HepG2 (cell line): Measurements from ENCODE around the gene RAB2B. TPM values are rescaled to one million over a fixed set of nuclear protein-coding genes. Genes with fewer than 3 reads are reported as not detected.

ENCODE experiments used
- DMAP1 ChIP-seq: IDR thresholded peaks from 2 replicates; pipeline ENCODE4 v1.6.1; 2016
- KDM5B ChIP-seq: sonication (generic); formaldehyde crosslinking; IDR thresholded peaks from 2 replicates; pipeline ENCODE4 v1.4.0; 2020; ENCODE audit warnings: missing genetic modification reagents, mild to moderate bottlenecking, borderline replicate concordance
- LBX2 ChIP-seq: sonication (generic); formaldehyde crosslinking; IDR thresholded peaks from 2 replicates; pipeline ENCODE4 v1.5.0; 2020; ENCODE audit warnings: missing genetic modification reagents, mild to moderate bottlenecking, borderline replicate concordance
- MTERF4 ChIP-seq: sonication (generic); formaldehyde crosslinking; IDR thresholded peaks from 2 replicates; pipeline ENCODE4 v1.8.0; 2023; ENCODE audit warnings: mild to moderate bottlenecking, missing genetic modification reagents
- MYNN ChIP-seq: sonication (generic); formaldehyde crosslinking; IDR thresholded peaks from 2 replicates; pipeline ENCODE4 v1.4.0; 2020; ENCODE audit warnings: mild to moderate bottlenecking, low read depth, missing genetic modification reagents
- ZBTB3 ChIP-seq: sonication (generic); formaldehyde crosslinking; IDR thresholded peaks from 2 replicates; pipeline ENCODE4 v1.4.0; 2020; ENCODE audit warnings: low read depth, mild to moderate bottlenecking, moderate library complexity, missing genetic modification reagents, borderline replicate concordance
- ZNF3 ChIP-seq: IDR thresholded peaks from 2 replicates; pipeline ENCODE4 v1.7.0; 2017; ENCODE audit warnings: inconsistent platforms
- ZNF337 ChIP-seq: sonication (generic); formaldehyde crosslinking; IDR thresholded peaks from 2 replicates; pipeline ENCODE4 v1.5.1; 2020; ENCODE audit warnings: missing genetic modification reagents, low read depth, mild to moderate bottlenecking, borderline replicate concordance
- ZNF33B ChIP-seq: sonication (generic); formaldehyde crosslinking; IDR thresholded peaks from 2 replicates; pipeline ENCODE4 v1.5.1; 2020; ENCODE audit warnings: mild to moderate bottlenecking, missing genetic modification reagents
- ZNF451 ChIP-seq: sonication (generic); formaldehyde crosslinking; IDR thresholded peaks from 2 replicates; pipeline ENCODE4 v1.5.0; 2020; ENCODE audit warnings: mild to moderate bottlenecking, missing genetic modification reagents
- polyA plus RNA-seq, 8 experiments: library from polyadenylated mRNA; depleted of rRNA in 3 of 8; stranded (reverse) in 7 of 8; unstranded in 1 of 8; fragments of >200 nt; fragmentation: Illumina TruSeq in 4 of 8; extraction: Trizol in 4 of 8; gene quantifications; 2 replicates each; pipeline versions ENCODE4 v1.2.1 to v1.2.3, GENCODE V29; 2011 to 2016; ENCODE audit warnings: low read depth in 4 of 8, missing spikeins in 1 of 8, mixed read lengths in 1 of 8; ENCODE audit not compliant: insufficient read depth in 1 of 8
- total RNA-seq, 5 experiments: library from RNA; depleted of rRNA; stranded (reverse); fragments of >200 nt; fragmentation: Illumina TruSeq; extraction: Trizol; gene quantifications; 2 replicates each; pipeline ENCODE4 v1.2.3, GENCODE V29; 2016; ENCODE audit warnings: low read depth in 1 of 5
- TF ChIP-seq, protein P1 (sequence below): sonication (generic); formaldehyde crosslinking; IDR thresholded peaks from 2 replicates; pipeline ENCODE4 v1.4.0; 2020; ENCODE audit warnings: missing genetic modification reagents
- TF ChIP-seq, protein P2 (sequence below): sonication (generic); formaldehyde crosslinking; IDR thresholded peaks from 2 replicates; pipeline ENCODE4 v1.4.0; 2020; ENCODE audit warnings: mild to moderate bottlenecking, missing genetic modification reagents
- TF ChIP-seq, protein P3 (sequence below): sonication (generic); formaldehyde crosslinking; conservative IDR thresholded peaks from 2 replicates; pipeline ENCODE4 v1.4.0; 2020; ENCODE audit warnings: missing genetic modification reagents
- TF ChIP-seq, protein P4 (sequence below): sonication (generic); formaldehyde crosslinking; IDR thresholded peaks from 2 replicates; pipeline ENCODE4 v1.4.0; 2020; ENCODE audit warnings: missing genetic modification reagents, mild to moderate bottlenecking, borderline replicate concordance

RAB2B gene
- total and polyA plus RNA-seq, 2 of the 13 experiments (the other 11 are each of a cell fraction or from before 2014, with no cell fraction given) = 36.0 to 60.6 TPM

DNA sequence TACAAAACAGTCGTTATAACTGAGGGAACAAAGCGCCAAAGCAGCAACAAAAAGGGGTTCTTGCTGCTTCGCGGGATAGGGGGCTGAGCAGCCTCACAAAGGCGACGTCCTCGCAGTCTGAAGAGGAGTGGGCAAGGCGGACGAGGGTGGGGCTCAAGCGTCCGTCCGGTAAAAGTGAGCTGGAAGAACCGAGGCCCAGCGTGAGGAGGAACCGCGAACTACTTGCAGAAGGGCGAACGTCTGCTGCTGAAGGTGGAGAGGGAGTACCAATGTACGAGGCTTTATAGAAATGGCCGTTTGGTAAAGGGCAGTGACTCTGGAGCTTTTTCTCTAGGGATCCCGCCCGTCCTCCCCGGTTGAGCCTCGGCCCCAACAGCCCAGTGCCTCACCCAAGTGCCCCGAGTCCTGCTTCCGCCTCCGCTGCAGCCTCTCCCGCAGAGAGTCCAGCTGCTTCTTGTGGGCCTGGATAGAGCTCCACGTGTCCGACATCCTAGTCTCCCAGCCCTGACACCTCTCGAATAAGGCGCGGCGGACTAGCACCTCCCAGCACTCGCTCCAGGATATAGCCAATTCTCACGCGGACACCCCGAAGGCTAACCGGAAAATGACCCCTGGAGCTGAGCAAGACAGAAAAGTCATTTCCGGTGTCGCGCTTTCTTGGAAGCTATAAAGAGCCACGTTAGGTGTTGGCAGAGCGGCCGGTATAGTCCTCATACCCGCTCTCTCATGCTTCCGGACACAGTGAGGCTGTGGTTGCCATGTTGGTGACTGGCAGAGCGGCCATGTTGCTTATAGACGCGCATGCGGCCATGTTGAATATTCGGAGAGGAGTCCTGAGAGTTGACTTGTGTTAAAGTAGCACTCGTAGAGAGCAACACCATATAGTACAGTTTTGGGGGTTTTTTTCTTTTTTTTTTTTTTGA lies 34.2 kb upstream of the RAB2B start, which contains the start of gene METTL3 (continued):
- 0 out of 2 replicates have a peak, but pooled peaks have one; percentile 39 for TF ChIP-seq LBX2 (CRISPR knock-in tag)
- no peak for TF ChIP-seq MTERF4 (CRISPR knock-in tag)
- TF ChIP-seq ZBTB3 (CRISPR knock-in tag) = no peak
- TF ChIP-seq, protein P1, sequence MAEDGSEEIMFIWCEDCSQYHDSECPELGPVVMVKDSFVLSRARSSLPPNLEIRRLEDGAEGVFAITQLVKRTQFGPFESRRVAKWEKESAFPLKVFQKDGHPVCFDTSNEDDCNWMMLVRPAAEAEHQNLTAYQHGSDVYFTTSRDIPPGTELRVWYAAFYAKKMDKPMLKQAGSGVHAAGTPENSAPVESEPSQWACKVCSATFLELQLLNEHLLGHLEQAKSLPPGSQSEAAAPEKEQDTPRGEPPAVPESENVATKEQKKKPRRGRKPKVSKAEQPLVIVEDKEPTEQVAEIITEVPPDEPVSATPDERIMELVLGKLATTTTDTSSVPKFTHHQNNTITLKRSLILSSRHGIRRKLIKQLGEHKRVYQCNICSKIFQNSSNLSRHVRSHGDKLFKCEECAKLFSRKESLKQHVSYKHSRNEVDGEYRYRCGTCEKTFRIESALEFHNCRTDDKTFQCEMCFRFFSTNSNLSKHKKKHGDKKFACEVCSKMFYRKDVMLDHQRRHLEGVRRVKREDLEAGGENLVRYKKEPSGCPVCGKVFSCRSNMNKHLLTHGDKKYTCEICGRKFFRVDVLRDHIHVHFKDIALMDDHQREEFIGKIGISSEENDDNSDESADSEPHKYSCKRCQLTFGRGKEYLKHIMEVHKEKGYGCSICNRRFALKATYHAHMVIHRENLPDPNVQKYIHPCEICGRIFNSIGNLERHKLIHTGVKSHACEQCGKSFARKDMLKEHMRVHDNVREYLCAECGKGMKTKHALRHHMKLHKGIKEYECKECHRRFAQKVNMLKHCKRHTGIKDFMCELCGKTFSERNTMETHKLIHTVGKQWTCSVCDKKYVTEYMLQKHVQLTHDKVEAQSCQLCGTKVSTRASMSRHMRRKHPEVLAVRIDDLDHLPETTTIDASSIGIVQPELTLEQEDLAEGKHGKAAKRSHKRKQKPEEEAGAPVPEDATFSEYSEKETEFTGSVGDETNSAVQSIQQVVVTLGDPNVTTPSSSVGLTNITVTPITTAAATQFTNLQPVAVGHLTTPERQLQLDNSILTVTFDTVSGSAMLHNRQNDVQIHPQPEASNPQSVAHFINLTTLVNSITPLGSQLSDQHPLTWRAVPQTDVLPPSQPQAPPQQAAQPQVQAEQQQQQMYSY (CRISPR knock-in tag) = peak; percentile 73; the same call in 1 of the 2 replicates
- TF ChIP-seq, protein P2, sequence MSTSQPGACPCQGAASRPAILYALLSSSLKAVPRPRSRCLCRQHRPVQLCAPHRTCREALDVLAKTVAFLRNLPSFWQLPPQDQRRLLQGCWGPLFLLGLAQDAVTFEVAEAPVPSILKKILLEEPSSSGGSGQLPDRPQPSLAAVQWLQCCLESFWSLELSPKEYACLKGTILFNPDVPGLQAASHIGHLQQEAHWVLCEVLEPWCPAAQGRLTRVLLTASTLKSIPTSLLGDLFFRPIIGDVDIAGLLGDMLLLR (CRISPR knock-in tag) = peak; percentile 98; the same call in 1 of the 2 replicates
- TF ChIP-seq ZNF3 (CRISPR knock-in tag) = no peak; the same call in 1 of the 2 replicates
- TF ChIP-seq KDM5B (CRISPR knock-in tag) = peak; percentile 95
- peak; percentile 90; the same call in 1 of the 2 replicates for TF ChIP-seq ZNF33B (CRISPR knock-in tag)
- no peak for TF ChIP-seq ZNF337 (CRISPR knock-in tag)
- TF ChIP-seq DMAP1 (CRISPR knock-in tag) = peak; percentile 98
- peak; percentile 91; the same call in 1 of the 2 replicates for TF ChIP-seq ZNF451 (CRISPR knock-in tag)
- peak; percentile 69; the same call in 1 of the 2 replicates for TF ChIP-seq MYNN (CRISPR knock-in tag)
- TF ChIP-seq, protein P3, sequence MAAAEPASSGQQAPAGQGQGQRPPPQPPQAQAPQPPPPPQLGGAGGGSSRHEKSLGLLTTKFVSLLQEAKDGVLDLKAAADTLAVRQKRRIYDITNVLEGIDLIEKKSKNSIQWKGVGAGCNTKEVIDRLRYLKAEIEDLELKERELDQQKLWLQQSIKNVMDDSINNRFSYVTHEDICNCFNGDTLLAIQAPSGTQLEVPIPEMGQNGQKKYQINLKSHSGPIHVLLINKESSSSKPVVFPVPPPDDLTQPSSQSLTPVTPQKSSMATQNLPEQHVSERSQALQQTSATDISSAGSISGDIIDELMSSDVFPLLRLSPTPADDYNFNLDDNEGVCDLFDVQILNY (CRISPR knock-in tag) = peak; percentile 96
- TF ChIP-seq, protein P4, sequence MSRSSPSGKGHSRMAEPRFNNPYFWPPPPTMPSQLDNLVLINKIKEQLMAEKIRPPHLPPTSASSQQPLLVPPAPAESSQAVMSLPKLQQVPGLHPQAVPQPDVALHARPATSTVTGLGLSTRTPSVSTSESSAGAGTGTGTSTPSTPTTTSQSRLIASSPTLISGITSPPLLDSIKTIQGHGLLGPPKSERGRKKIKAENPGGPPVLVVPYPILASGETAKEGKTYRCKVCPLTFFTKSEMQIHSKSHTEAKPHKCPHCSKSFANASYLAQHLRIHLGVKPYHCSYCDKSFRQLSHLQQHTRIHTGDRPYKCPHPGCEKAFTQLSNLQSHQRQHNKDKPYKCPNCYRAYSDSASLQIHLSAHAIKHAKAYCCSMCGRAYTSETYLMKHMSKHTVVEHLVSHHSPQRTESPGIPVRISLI (CRISPR knock-in tag) = no peak; the same call in 1 of the 2 replicates
